Measurements from ENCODE around the gene KLHL33. TPM values are rescaled to one million over a fixed set of nuclear protein-coding genes. Genes with fewer than 3 reads are reported as not detected.

KLHL33 gene
- under 1 TPM; 0.50 to 0.68 TPM for total RNA-seq

GRCh38 chr14:20435582-20436362 lies at the start of gene KLHL33:
KLHL33 (minus strand) TSS chr14:20436166; CDS start chr14:20435811, 355 bp downstream.
- no peak for DNase-seq
- no peaks in the 10 kb centered on the region for H3K9me3 Mint-ChIP-seq
- peaks cover 8% of the 10 kb centered on the region for H3K4me1 Mint-ChIP-seq
- no peaks in the 10 kb centered on the region for H3K27me3 Mint-ChIP-seq
- H3K27ac Mint-ChIP-seq = no peak within 1 kb of the TSS
- H3K36me3 Mint-ChIP-seq = no peaks in the 10 kb centered on the region
- H3K4me3 Mint-ChIP-seq = no peak within 1 kb of the TSS

GRCh38 chr14:20482382-20482781 lies 46.4 kb upstream of the KLHL33 start:
- Mint-ChIP-seq H3K4me3 (no peak overlapping the region), H3K9me3 (no peaks in the 10 kb centered on the region), H3K36me3 (peaks cover 17% of the 10 kb centered on the region), H3K4me1 (peaks cover 24% of the 10 kb centered on the region), H3K27ac (no peak overlapping the region), H3K27me3 (no peaks in the 10 kb centered on the region)
- DNase-seq = no peak

- peaks cover 48% of the 10 kb centered on the region for H3K4me1 Mint-ChIP-seq
- no peak for DNase-seq
- no peak overlapping the region for H3K4me3 Mint-ChIP-seq
- no peak overlapping the region for H3K27ac Mint-ChIP-seq
- peaks cover 50% of the 10 kb centered on the region for H3K36me3 Mint-ChIP-seq
- H3K9me3 Mint-ChIP-seq = no peaks in the 10 kb centered on the region
- H3K27me3 Mint-ChIP-seq = no peaks in the 10 kb centered on the region
Measured at GRCh38 chr14:20478894-20479293, 42.9 kb upstream of the KLHL33 start.

- Mint-ChIP-seq H3K36me3 (peaks cover 59% of the 10 kb centered on the region), H3K27ac (peak overlapping the region; percentile 89), H3K9me3 (no peaks in the 10 kb centered on the region), H3K4me1 (peaks cover 50% of the 10 kb centered on the region), H3K4me3 (peak overlapping the region; percentile 47), H3K27me3 (no peaks in the 10 kb centered on the region)
- DNase-seq = no peak
Measured at GRCh38 chr14:20477211-20477876, 41.4 kb upstream of the KLHL33 start.

GRCh38 chr14:20476776-20477175 lies 40.8 kb upstream of the KLHL33 start:
- peak overlapping the region; percentile 89 for H3K27ac Mint-ChIP-seq
- no peak overlapping the region for H3K4me3 Mint-ChIP-seq
- no peaks in the 10 kb centered on the region for H3K27me3 Mint-ChIP-seq
- H3K4me1 Mint-ChIP-seq = peaks cover 54% of the 10 kb centered on the region
- DNase-seq = no peak
- no peaks in the 10 kb centered on the region for H3K9me3 Mint-ChIP-seq
- peaks cover 65% of the 10 kb centered on the region for H3K36me3 Mint-ChIP-seq

GRCh38 chr14:20472536-20473169 lies 36.7 kb upstream of the KLHL33 start:
- H3K27ac Mint-ChIP-seq = peak overlapping the region; percentile 42
- no peaks in the 10 kb centered on the region for H3K9me3 Mint-ChIP-seq

GRCh38 chr14:20470603-20470901 lies 34.6 kb upstream of the KLHL33 start:
- DNase-seq = no peak
- H3K9me3 Mint-ChIP-seq = no peaks in the 10 kb centered on the region
- H3K4me1 Mint-ChIP-seq = peaks cover 47% of the 10 kb centered on the region
- H3K36me3 Mint-ChIP-seq = peaks cover 53% of the 10 kb centered on the region
- peak overlapping the region; percentile 99 for H3K4me3 Mint-ChIP-seq
- peak overlapping the region; percentile 97 for H3K27ac Mint-ChIP-seq
- H3K27me3 Mint-ChIP-seq = peaks cover 3% of the 10 kb centered on the region

More at GRCh38 chr14:20472536-20473169, 36.7 kb upstream of the KLHL33 start:
- Mint-ChIP-seq H3K4me1 (peaks cover 67% of the 10 kb centered on the region), H3K27me3 (peaks cover 3% of the 10 kb centered on the region), H3K36me3 (peaks cover 71% of the 10 kb centered on the region), H3K4me3 (peak overlapping the region; percentile 69)
- DNase-seq = no peak

GRCh38 chr14:20469890-20470602 lies 34.1 kb upstream of the KLHL33 start:
- Mint-ChIP-seq H3K4me3 (peak overlapping the region; percentile 99), H3K27ac (peak overlapping the region; percentile 97), H3K27me3 (peaks cover 3% of the 10 kb centered on the region), H3K4me1 (peaks cover 42% of the 10 kb centered on the region), H3K9me3 (no peaks in the 10 kb centered on the region), H3K36me3 (peaks cover 48% of the 10 kb centered on the region)
- peak; percentile 55 for DNase-seq

GRCh38 chr14:20469242-20469889 lies 33.4 kb upstream of the KLHL33 start, which contains the start of gene PNP:
PNP (plus strand) TSS chr14:20469406; CDS start chr14:20469525, 119 bp downstream.
- peaks cover 41% of the 10 kb centered on the region for H3K36me3 Mint-ChIP-seq
- peak; percentile 90 for DNase-seq
- H3K9me3 Mint-ChIP-seq = no peaks in the 10 kb centered on the region
- H3K27me3 Mint-ChIP-seq = peaks cover 3% of the 10 kb centered on the region
- H3K27ac Mint-ChIP-seq = peak within 1 kb of the TSS; percentile 97
- H3K4me1 Mint-ChIP-seq = peaks cover 36% of the 10 kb centered on the region
- H3K4me3 Mint-ChIP-seq = peak within 1 kb of the TSS; percentile 99

GRCh38 chr14:20468764-20469241 lies 32.8 kb upstream of the KLHL33 start:
- Mint-ChIP-seq H3K27me3 (peaks cover 3% of the 10 kb centered on the region), H3K27ac (peak overlapping the region; percentile 97), H3K4me3 (peak overlapping the region; percentile 99), H3K36me3 (peaks cover 35% of the 10 kb centered on the region), H3K4me1 (peaks cover 31% of the 10 kb centered on the region), H3K9me3 (no peaks in the 10 kb centered on the region)
- no peak for DNase-seq

- peaks cover 9% of the 10 kb centered on the region for H3K36me3 Mint-ChIP-seq
- H3K27me3 Mint-ChIP-seq = peaks cover 5% of the 10 kb centered on the region
- H3K4me1 Mint-ChIP-seq = peaks cover 25% of the 10 kb centered on the region
- peak within 1 kb of the TSS; percentile 92 for H3K27ac Mint-ChIP-seq
- peak within 1 kb of the TSS; percentile 92 for H3K4me3 Mint-ChIP-seq
- no peaks in the 10 kb centered on the region for H3K9me3 Mint-ChIP-seq
- DNase-seq = peak; percentile 97
Measured at GRCh38 chr14:20461225-20462141, 25.5 kb upstream of the KLHL33 start, which contains the start of gene PIP4P1. PIP4P1 (minus strand) TSS chr14:20461434; CDS start chr14:20461325, 109 bp downstream.

GRCh38 chr14:20460458-20461224 lies 24.7 kb upstream of the KLHL33 start:
- DNase-seq = peak; percentile 50
- peaks cover 9% of the 10 kb centered on the region for H3K36me3 Mint-ChIP-seq
- H3K27ac Mint-ChIP-seq = peak overlapping the region; percentile 92
- peak overlapping the region; percentile 92 for H3K4me3 Mint-ChIP-seq
- H3K4me1 Mint-ChIP-seq = peaks cover 25% of the 10 kb centered on the region
- H3K9me3 Mint-ChIP-seq = no peaks in the 10 kb centered on the region
- peaks cover 5% of the 10 kb centered on the region for H3K27me3 Mint-ChIP-seq
